Type B pancreatic cell (in vitro differentiated cells): ENCODE results near the gene TM2D1. TPM values are rescaled to one million over a fixed set of nuclear protein-coding genes. Genes with fewer than 3 reads are reported as not detected.

Experiments
- DNase-seq: peaks from one replicate; pipeline ENCODE4 v3.0.0; 2021; ENCODE audit warnings: mixed read lengths; ENCODE audit not compliant: unreplicated experiment; ENCODE audit errors: extremely low spot score
- H3K27ac Mint-ChIP-seq: 2 replicates; pipeline ENCODE4 v1.8.0; 2021; ENCODE audit warnings: mild to moderate bottlenecking, mixed read lengths
- H3K27me3 Mint-ChIP-seq: 2 replicates; pipeline ENCODE4 v1.8.0; 2021; ENCODE audit warnings: mixed read lengths
- H3K36me3 Mint-ChIP-seq: 2 replicates; pipeline ENCODE4 v1.8.0; 2021; ENCODE audit warnings: mixed read lengths
- H3K4me1 Mint-ChIP-seq: one replicate; pipeline ENCODE4 v1.8.0; 2021; ENCODE audit warnings: mixed read lengths; ENCODE audit not compliant: unreplicated experiment
- H3K4me3 Mint-ChIP-seq: 2 replicates; pipeline ENCODE4 v1.8.0; 2021; ENCODE audit warnings: mild to moderate bottlenecking, mixed read lengths
- H3K9me3 Mint-ChIP-seq: 2 replicates; pipeline ENCODE4 v1.8.0; 2021; ENCODE audit warnings: mixed read lengths
- total RNA-seq: library from RNA; stranded (reverse); gene quantifications from 2 replicates; pipeline ENCODE4 v1.2.1, GENCODE V29; 2021; ENCODE audit warnings: low replicate concordance
- TF ChIP-seq, protein P1 (sequence below): fragments of 200-600 bp; sonication (generic); conservative IDR thresholded peaks from 2 replicates; pipeline ENCODE4 v1.5.0; 2021; ENCODE audit warnings: antibody characterized with exemption, mild to moderate bottlenecking

Gene TM2D1
- total RNA-seq, 1 donor from 2014 or later: 37.1 TPM

GRCh38 chr1:61648983-61649742, 75.8 kb downstream of the TM2D1 start:
- H3K36me3 Mint-ChIP-seq: no peaks in the 10 kb centered on the region
- no peaks in the 10 kb centered on the region for H3K9me3 Mint-ChIP-seq
- H3K4me3 Mint-ChIP-seq: no peak overlapping the region
- no peaks in the 10 kb centered on the region for H3K27me3 Mint-ChIP-seq
- DNase-seq: no peak
- H3K27ac Mint-ChIP-seq: no peak overlapping the region
- TF ChIP-seq, protein P1, sequence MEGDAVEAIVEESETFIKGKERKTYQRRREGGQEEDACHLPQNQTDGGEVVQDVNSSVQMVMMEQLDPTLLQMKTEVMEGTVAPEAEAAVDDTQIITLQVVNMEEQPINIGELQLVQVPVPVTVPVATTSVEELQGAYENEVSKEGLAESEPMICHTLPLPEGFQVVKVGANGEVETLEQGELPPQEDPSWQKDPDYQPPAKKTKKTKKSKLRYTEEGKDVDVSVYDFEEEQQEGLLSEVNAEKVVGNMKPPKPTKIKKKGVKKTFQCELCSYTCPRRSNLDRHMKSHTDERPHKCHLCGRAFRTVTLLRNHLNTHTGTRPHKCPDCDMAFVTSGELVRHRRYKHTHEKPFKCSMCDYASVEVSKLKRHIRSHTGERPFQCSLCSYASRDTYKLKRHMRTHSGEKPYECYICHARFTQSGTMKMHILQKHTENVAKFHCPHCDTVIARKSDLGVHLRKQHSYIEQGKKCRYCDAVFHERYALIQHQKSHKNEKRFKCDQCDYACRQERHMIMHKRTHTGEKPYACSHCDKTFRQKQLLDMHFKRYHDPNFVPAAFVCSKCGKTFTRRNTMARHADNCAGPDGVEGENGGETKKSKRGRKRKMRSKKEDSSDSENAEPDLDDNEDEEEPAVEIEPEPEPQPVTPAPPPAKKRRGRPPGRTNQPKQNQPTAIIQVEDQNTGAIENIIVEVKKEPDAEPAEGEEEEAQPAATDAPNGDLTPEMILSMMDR: no peak
- H3K4me1 Mint-ChIP-seq: peaks cover 11% of the 10 kb centered on the region

GRCh38 chr1:61647142-61647541, 77.8 kb downstream of the TM2D1 start:
- H3K4me1 Mint-ChIP-seq: peaks cover 18% of the 10 kb centered on the region
- H3K27me3 Mint-ChIP-seq: no peaks in the 10 kb centered on the region
- DNase-seq: no peak
- no peak overlapping the region for H3K27ac Mint-ChIP-seq
- H3K9me3 Mint-ChIP-seq: no peaks in the 10 kb centered on the region
- H3K36me3 Mint-ChIP-seq: no peaks in the 10 kb centered on the region
- H3K4me3 Mint-ChIP-seq: no peak overlapping the region
- TF ChIP-seq, protein P1: no peak

DNA sequence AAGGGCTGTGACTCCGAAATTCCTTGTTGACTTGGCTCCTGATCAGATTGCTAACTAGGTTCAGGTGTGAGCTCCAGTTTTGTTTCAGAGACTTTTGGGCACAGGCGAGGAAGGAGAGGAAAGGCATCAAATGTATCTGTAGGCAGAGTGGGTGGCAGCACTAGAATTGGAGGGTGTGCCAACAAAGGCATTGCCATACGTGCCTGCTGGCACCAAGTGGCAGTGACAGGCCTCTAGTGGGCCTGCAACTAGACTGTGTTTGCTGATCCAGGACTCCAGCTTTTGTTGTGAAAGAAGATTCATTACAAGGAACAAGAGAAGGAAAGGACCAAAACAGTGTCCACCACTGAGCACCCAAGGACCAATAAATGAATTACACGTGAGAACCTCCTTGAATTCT, 79.5 kb downstream of the TM2D1 start:
- Mint-ChIP-seq H3K4me1 (peaks cover 28% of the 10 kb centered on the region), H3K4me3 (no peak overlapping the region), H3K27ac (no peak overlapping the region), H3K27me3 (peaks cover 4% of the 10 kb centered on the region), H3K9me3 (no peaks in the 10 kb centered on the region), H3K36me3 (no peaks in the 10 kb centered on the region)
- TF ChIP-seq, protein P1: no peak
- no peak for DNase-seq

GRCh38 chr1:61644303-61644702, 80.6 kb downstream of the TM2D1 start:
- TF ChIP-seq, protein P1: no peak
- H3K36me3 Mint-ChIP-seq: peaks cover 3% of the 10 kb centered on the region
- H3K4me3 Mint-ChIP-seq: no peak overlapping the region
- no peak overlapping the region for H3K27ac Mint-ChIP-seq
- DNase-seq: no peak
- peaks cover 8% of the 10 kb centered on the region for H3K27me3 Mint-ChIP-seq
- peaks cover 32% of the 10 kb centered on the region for H3K4me1 Mint-ChIP-seq
- H3K9me3 Mint-ChIP-seq: peaks cover 4% of the 10 kb centered on the region

DNA sequence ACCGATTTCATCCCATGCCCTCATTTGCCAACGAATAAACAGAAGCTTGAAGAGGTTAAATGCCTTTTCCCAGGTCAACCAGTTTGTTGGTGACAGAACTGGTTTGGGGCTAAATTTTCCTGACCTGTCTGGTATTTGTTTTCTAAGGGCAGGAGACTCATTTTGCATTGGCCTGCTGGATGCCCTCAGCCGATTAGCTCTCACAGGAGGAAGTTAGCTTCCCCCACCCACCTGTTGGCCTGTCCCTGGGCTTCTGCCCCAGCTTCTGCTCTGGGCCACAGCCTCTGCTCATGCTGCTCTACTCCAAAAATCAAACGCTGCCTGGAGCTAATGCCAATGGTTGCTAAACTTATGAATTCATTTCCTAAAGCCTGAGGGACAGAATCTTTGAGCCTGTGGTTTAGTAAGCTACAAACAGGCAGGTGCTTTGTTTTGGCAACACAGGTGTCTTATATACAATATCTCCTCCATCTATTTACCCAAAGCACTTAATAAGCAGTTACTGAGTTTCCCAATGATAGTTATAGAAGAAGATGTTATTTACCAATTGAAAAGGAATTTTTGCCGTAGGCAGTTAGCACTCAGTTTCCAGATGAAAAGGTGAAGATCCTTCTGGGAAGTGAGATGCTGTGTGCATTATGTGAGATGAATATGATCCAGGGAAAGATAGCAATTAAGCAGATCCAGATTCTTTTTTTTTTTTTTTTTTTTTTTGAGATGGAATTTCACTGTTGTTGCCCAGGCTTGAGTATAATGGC, 82.3 kb downstream of the TM2D1 start:
- Mint-ChIP-seq H3K27ac (no peak overlapping the region), H3K36me3 (peaks cover 3% of the 10 kb centered on the region), H3K4me3 (no peak overlapping the region), H3K9me3 (peaks cover 4% of the 10 kb centered on the region), H3K27me3 (peaks cover 8% of the 10 kb centered on the region), H3K4me1 (peaks cover 44% of the 10 kb centered on the region)
- DNase-seq: no peak
- TF ChIP-seq, protein P1: no peak
